Measurements from ENCODE around the gene SMG1. TPM values are rescaled to one million over a fixed set of nuclear protein-coding genes. Genes with fewer than 3 reads are reported as not detected.

SMG1 gene
- total RNA-seq, 1 donor from 2014 or later = 79.5 TPM

- intact Hi-C loops (cut with DNase I) = no loop called here
- Histone ChIP-seq H3K36me3 (peaks cover 92% of the 10 kb centered on the region), H3K4me1 (no peaks in the 10 kb centered on the region), H3K9me3 (no peaks in the 10 kb centered on the region), H3K4me3 (no peak overlapping the region), H3K27ac (no peak overlapping the region), H3K27me3 (no peaks in the 10 kb centered on the region)
- DNase-seq = no peak
- ATAC-seq = peak; percentile 77
- TF ChIP-seq, protein P1, sequence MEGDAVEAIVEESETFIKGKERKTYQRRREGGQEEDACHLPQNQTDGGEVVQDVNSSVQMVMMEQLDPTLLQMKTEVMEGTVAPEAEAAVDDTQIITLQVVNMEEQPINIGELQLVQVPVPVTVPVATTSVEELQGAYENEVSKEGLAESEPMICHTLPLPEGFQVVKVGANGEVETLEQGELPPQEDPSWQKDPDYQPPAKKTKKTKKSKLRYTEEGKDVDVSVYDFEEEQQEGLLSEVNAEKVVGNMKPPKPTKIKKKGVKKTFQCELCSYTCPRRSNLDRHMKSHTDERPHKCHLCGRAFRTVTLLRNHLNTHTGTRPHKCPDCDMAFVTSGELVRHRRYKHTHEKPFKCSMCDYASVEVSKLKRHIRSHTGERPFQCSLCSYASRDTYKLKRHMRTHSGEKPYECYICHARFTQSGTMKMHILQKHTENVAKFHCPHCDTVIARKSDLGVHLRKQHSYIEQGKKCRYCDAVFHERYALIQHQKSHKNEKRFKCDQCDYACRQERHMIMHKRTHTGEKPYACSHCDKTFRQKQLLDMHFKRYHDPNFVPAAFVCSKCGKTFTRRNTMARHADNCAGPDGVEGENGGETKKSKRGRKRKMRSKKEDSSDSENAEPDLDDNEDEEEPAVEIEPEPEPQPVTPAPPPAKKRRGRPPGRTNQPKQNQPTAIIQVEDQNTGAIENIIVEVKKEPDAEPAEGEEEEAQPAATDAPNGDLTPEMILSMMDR (IDR thresholded peaks at IDR 0.05) = no peak
Observed at GRCh38 chr16:18841833-18842525, 84.2 kb downstream of the SMG1 start.

DNA sequence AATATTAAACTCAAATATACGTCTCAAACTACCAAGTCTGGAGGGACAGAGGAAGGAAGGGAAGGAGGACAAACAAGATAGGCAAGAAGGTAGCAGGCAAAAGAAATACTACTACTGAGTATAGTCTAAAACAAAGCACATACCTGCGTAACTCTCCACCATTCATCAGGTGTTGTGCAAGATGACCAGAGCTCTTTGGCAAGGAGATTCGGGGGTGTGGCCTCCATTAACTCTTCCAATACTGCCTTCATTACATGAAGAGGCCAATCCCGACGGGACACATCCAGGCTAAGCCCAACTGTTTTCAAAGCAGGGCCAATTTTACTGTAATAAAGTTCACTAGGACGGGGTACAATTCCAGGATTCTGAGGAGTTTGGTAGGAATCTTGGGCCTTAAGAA, 86.7 kb downstream of the SMG1 start:
- TF ChIP-seq, protein P1 (IDR thresholded peaks at IDR 0.05) = no peak
- intact Hi-C loops (cut with DNase I) = no loop called here
- no peaks in the 10 kb centered on the region for H3K4me1 ChIP-seq
- no peaks in the 10 kb centered on the region for H3K9me3 ChIP-seq
- H3K36me3 ChIP-seq = peaks cover 92% of the 10 kb centered on the region
- DNase-seq = no peak
- ATAC-seq = peak; percentile 93
- no peaks in the 10 kb centered on the region for H3K27me3 ChIP-seq
- H3K27ac ChIP-seq = no peak overlapping the region
- H3K4me3 ChIP-seq = no peak overlapping the region

- H3K4me3 ChIP-seq = no peak overlapping the region
- no peak for DNase-seq
- intact Hi-C loops (cut with DNase I) = no loop called here
- H3K36me3 ChIP-seq = peaks cover 97% of the 10 kb centered on the region
- H3K4me1 ChIP-seq = no peaks in the 10 kb centered on the region
- H3K27me3 ChIP-seq = no peaks in the 10 kb centered on the region
- TF ChIP-seq, protein P1 (IDR thresholded peaks at IDR 0.05) = no peak
- no peak overlapping the region for H3K27ac ChIP-seq
- H3K9me3 ChIP-seq = no peaks in the 10 kb centered on the region
- ATAC-seq = no peak
Observed at GRCh38 chr16:18836702-18837101, 89.5 kb downstream of the SMG1 start.

DNA sequence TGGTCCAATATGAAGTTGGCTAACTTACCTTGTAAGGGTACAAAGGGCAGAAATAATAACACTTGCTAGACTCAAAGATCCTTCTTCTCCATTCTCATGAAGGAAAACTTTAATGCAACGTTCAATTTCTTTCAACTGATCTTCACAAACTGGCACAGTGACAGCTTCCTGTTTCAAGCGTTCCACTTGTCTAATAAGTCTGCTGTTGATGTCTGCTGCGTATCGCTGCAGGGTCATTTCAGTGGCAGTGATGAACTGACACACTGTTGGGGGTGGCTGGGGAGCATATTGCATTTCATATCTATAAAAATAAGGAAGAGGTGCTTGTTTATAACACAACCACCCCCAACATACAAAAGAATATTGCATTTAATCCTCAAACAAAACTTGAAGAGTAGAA, 91.3 kb downstream of the SMG1 start:
- H3K36me3 ChIP-seq = peaks cover 99% of the 10 kb centered on the region
- no peak overlapping the region for H3K4me3 ChIP-seq
- no peaks in the 10 kb centered on the region for H3K4me1 ChIP-seq
- ATAC-seq (no peak), DNase-seq (no peak)
- TF ChIP-seq, protein P1 (IDR thresholded peaks at IDR 0.05) = no peak
- H3K9me3 ChIP-seq = no peaks in the 10 kb centered on the region
- H3K27me3 ChIP-seq = no peaks in the 10 kb centered on the region
- no peak overlapping the region for H3K27ac ChIP-seq
- intact Hi-C loops (cut with DNase I) = no loop called here

DNA sequence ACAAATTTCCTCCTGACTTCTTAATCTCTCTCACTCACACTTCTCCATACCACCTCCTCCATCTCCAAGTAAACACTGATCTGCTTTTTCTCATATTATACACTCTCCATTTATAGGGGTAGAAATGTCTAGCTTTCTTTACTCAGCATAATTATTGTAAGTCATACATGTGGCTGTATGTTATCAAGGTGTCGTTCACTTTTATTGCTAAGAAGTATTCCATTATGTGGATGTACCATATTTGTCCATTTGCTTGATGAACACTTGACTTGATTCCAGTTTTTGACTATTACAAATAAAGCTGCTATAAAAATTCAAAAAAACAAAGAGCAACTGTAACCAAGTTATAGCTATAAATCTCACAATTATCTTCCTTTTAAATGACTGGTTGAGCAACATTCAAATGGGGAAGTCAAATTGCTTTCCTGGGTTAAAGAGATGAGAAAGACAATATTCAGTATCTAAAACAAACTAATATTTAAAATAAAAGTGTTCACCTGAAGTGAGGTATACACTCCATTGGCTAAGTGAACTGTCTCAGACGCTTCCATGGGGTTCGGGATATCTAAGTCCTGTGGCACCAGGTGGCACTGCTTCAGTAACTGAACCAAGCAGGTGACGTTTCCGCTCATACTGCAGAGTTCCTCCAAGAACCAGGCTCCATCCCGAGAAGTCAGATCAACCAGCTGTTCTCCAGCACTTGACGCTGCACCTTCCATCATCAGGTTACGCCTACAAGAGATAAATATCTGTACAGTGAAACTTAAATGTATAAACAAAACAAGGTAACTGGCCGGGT, 92.3 kb downstream of the SMG1 start:
- TF ChIP-seq, protein P1 (IDR thresholded peaks at IDR 0.05) = no peak
- ATAC-seq (no peak), DNase-seq (no peak)
- Histone ChIP-seq H3K36me3 (peaks cover 100% of the 10 kb centered on the region), H3K4me3 (no peak overlapping the region), H3K27me3 (no peaks in the 10 kb centered on the region), H3K4me1 (no peaks in the 10 kb centered on the region), H3K27ac (no peak overlapping the region), H3K9me3 (no peaks in the 10 kb centered on the region)
- intact Hi-C loops (cut with DNase I) = no loop called here
